GM18519 (cell line): Measurements from ENCODE around the gene ZRANB1.

Experiments
- ATAC-seq: cut with Tn5 transposase; IDR thresholded peaks from one replicate; pipeline ENCODE4 v1.9.1; 2021; ENCODE audit warnings: mild to moderate bottlenecking, moderate library complexity; ENCODE audit not compliant: unreplicated experiment, low FRiP score

The ZRANB1 gene

DNA sequence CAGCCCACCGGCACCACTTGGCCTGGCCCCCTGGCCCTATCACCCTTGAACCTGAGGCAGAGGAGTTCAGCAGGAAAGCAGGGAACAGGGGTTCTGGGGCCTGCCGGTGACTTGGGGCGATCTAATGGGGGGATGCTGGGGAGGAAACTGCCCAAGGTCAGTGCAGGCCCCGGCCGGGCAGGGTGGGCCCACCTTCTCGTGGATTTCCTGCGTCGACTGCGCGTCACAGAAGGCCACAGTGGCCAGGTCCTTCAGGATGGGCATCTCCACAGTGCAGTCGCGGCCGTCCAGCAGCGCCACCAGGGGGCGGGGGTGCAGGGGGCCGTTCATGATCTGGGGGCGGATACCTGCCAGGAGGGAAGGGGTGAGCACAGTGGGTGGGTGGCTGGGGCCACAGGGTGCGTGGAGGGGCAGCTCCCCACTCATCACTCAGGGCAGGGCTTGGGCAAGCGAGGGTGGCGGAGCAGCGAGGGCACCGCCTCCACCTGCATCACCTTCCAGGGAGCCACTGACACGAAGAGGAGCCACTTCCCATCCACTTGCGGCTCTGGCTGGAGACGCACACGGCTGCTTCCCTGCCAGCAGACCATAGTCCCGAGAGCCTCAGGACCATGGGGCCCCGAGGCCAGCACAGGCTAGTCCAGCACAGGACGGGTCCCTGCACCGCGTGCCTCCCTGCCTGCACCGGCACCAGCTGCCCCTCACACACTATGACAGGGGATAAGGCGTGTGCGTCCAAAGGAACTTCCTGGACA is 61.4 kb downstream of the ZRANB1 start:
- ATAC-seq = no peak

DNA sequence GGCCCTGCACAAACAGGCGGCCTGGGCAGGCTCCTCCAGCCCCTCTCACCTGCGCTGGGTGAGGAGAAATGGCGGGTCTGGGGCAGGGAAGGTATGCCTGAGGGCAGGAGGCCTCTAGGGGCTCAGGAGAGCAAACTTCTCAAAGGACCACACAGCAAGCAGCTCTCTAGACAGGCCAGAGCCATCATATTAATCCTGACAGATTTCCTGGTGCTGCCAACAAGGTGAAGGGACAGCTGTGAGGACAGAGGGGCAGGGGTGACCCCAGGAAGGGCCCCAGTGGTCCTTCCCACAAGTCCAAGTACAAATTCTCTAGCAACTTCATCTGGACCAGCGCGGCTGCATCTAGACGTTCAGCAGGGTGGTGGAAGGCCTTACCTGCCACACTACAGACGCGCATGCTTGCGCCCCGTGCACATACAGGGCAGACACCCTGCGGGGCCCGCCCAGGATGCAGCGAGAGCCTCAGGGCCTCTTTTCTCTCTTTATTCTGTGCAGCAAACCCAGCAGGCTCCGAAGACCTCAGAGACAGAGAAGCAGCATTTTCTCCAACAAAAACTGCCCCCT is 62.1 kb downstream of the ZRANB1 start:
- no peak for ATAC-seq

DNA sequence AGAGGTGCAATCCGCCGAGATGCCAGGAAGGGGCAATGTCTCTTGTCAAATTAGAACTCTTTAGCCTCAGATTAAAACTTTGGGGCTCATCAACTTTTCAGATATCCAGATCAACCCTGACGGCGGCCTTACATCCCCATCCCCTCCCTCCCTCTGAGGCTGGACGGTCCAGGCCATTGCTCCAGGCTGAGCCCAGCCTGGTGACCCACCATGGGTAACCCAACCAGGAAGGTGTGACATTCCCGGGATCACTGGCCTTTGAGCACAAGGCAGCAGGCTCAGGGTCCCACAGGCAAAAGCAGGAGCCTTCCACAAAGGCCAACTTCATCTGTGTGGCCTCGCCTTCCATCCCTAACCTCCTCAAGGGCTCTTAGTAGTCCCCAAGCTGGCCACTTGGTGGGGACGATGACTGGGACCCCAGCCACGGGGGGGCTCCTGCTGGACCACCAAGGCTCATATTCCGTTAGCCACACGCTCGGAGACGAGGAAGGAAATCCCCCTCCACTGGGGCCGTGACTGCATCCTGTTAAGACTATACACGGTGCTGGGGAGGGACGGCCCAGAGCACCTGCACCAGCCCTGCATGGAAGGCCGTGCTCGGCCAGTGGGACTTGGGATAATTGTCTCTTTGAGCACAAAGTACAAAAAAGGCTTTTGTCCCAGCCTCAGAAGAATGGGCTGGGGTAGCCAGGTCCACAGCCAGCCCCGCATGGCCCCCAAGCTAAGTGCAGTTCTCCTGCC is 62.8 kb downstream of the ZRANB1 start:
- no peak for ATAC-seq

DNA sequence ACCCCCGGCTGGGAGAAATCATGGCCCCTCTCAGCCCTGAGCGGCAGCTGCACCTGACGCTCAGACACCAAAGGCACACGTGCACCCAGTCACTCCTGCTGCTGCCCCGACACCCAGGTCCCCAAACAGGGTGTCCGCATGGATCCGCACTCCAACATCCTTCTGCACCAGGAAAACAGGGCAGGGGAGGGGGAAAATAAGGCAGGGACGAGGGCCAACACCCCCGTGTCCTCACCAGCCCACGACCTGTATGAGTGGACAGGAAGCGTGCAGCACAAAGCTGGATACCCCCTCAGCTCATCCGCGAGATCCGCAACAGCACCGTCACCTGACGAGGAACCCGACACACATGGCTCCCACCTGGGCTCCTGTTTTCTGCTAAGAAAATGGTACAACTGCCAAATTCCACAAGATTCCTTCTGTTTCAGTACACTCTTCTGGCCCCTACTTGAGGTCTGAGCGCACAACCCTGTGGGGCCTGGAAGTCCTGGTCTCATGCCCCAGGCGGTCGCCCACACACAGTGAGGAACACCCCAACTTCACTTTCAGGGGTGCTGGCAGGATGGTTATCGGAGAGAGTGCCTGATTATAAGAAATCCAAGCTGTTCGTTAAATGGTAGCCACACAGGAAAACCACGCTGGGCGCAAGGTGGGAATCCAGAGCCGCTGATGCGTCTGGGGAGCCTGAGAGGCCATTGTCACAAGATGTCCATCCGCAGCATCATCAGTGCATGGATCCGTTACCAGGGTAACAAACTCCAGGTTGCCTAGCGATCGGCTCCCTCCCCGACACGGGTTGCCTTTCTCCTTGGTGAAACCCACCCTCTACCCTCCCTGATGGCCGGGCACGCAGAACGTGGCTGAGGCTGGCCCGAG is 63.6 kb downstream of the ZRANB1 start:
- no peak for ATAC-seq

DNA sequence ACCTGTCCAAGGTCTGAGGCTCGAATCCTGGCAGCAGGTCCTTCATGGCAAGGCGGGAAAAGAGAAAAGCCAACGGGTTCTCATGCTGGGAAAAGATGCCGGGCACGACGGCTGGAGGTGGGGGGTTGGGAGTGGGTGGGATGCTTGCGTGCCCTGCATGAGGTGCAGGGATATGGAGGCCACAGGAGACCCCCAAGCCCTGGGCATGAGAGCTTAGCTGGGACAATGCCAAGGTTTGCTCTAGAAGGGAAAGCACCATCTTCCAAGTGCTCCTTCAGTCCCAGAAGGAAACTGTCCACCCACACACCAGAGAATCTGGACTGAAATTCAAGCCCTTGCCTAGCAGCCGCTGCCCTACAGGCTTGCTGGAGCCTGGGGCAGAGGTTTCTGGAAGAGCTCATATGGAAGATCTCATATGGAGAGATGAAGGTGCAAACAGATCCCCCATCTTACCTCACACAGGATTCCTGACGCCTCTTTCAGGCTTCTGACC is 64.3 kb downstream of the ZRANB1 start:
- ATAC-seq = no peak

DNA sequence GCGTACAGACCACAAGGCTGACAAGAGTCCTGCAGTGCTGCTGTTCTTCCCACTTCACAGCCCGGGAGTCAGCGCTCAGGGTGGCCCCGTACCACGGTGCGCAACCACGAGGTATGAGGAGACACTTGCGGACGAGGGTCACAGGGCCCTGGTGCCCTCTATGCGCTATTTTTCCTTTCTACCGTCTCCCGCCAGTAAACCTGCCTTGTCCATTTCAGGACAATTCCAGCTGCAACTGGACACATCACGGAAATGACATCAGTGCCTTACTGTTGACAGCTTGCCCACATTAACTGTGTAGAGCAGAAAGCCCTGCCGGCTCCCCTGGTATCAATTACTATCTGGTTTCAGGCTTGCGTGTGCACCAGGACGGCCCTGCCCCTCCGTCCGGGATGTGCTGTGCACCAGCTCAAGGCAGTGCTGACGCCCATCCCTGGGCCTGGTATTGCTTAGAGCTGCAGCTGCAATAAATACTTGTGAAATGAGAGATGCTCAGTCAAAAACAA is 65.1 kb downstream of the ZRANB1 start:
- ATAC-seq = no peak

DNA sequence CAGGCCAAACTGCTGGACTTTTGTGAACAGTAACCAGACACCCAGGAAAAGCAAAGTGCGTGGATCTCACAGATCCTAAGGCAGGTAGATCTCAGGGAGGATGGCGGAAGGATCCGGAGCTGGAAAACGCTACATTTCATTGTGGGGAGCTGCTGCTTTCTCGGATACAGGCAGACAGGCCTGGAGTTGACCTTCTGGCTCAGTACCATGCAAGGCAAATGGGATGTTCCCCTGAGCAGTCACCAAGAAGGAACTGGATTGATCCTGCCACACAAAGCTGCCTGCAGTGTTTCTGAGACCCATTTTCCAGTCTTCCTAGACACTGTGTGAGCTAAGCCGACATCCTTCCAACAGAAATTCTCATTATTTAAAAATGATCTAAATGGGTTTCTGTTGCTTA is 65.5 kb downstream of the ZRANB1 start:
- no peak for ATAC-seq

DNA sequence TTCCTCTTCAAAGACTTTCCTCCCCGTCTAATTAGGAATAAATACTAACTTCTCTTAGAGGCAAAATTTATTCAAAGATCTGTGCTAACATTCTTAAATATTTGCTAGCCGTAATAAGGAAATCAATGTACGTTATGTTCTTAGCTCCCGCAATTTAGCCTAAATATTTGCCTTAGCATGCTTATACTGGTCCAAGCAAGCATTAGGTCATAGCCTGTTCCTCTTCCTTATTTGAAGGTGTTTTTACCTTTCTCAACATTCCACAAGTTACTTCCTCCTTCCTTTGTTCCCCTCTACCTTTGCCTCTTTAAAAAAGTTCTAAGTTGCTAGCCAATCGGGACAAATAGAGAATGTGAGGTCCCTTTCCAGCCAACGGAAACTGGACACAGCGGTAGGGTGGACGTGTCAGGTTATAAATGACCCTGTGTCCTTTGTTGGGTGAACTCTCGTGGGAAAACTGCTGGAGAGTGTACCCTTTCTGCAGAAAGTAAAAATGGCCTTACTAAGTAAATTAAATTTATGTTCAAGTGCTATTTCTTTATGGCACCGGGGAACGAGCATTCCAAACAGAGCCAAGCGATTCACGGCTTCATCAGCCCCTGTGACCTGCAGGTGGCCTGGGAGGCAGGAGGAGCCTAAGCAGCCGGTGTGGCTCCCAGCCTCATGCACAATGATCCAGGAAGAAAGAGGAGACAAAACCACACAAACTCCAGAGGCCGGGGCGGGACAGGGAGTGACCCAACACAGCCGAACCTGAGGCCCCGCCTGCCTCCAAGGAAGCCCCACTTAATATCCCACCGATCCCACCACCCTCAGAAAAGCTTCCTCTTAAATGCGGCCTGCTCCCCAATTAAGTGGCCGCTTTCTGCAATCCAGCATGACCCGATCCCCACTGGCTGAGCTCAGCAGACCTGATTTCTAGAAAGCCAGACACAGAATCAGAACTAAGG is 67.0 kb downstream of the ZRANB1 start:
- ATAC-seq = no peak

DNA sequence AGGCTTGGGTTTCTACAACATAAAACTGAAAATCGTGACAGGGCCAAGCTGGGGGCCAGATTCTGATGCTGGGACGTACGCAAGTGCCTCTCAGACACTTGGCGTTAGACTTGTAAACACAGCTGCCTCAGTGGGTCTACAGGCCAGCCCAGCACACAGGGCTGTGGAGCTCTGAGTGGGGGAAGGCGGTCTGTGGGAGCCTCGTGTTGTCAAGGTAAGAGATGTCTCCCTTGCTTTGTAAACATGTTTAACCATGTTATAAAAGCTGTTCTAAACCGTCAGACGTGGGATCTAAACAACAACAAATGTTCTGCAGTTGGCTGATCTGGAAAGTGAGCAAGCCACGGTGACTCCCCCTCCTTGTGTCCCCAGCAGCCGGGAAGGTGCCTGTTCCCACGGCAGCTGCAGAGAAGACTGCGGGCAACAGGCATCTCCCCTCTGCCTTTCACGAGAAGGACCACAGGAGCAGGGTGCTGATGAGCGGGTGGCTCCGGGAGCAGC is 67.8 kb downstream of the ZRANB1 start:
- ATAC-seq = no peak

DNA sequence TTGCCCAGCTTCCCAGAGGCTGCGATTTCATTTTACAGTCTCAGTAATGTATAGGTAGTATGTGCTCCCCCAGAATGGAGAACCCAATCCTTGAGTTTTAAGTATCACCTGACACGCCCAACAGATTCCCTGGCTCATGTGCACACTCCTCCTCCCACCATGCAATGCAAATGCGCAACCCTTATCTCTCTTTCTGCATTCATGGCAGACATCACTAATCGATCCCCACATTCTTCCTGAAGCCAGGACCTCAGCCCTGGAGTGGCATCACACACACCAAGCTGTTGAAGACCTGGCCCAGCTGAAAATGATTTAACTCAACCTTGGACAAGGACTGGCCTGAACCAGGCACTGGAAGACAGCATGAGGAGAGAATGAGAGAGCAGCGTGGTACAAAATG is 68.4 kb downstream of the ZRANB1 start:
- no peak for ATAC-seq

DNA sequence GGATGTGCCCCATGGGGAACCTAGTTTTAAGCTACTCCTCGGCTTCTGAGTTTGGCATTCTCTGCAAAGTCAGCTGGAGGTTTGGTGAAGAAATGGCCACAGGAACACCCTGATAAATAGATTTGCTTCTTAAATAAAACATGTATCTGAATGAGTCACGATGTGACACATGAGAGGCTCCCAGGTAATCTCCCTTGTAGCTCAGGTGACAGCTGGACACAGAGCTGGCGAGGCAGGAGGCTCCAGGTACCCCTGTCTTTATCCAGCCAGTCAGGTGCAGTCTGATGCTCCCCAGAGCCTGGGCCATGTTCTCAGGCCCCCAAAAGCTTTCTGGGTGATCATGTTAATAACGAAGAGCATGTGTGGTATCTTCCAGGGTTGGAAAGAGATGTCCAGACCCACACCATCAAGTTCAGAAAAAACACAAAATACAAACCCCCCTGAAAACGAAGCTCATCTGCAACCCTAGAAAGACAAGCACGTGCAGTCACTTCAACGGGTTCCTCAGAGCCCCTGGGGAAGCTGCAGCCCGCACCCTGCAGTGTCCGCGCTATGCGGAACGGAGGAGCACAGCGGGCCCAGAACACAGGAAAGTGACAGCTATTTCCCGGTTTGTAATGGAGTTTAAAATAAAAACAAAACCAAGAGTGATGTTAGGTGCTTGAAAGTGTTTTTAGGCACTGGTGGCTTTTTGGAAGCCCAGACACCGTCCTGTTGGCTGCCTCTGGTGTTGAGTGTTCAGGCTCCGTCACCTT is 69.4 kb downstream of the ZRANB1 start:
- no peak for ATAC-seq

DNA sequence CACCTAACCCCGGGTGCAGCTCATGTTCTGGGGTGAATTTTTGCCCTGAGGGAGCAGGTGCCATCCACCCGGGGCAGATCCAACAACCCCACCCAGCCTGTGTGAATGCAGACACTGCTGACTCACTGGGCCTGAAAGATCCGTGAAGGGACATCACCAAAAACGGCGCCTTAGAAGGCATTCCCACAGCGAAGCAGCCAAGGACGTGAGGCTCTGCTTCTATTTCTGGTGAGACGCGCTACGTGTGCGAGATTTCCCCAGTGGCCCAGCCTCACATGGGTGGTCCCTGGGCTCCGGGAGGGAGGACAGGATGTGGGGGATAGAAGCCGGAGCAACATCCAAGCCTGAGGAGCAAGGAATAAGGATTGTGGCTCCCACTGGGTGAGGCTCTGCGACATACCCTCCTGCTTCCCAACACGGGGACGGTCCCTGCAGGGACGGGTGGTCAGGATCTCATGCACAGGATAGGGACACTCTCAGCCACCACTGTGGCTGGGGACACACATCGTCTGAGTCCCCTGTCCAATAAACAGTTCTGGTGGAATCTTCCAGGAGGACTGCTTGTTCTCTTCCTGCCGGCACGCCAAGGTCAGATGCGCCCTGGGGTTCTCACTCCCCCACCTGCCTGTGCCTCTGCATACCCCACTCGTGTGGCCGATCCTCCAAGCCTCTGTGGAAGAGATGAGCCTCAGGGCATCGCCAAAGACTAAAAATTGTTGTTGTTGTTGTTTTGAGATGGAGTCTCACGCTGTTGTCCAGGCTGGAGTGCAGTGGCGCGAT is 70.2 kb downstream of the ZRANB1 start:
- ATAC-seq = no peak

DNA sequence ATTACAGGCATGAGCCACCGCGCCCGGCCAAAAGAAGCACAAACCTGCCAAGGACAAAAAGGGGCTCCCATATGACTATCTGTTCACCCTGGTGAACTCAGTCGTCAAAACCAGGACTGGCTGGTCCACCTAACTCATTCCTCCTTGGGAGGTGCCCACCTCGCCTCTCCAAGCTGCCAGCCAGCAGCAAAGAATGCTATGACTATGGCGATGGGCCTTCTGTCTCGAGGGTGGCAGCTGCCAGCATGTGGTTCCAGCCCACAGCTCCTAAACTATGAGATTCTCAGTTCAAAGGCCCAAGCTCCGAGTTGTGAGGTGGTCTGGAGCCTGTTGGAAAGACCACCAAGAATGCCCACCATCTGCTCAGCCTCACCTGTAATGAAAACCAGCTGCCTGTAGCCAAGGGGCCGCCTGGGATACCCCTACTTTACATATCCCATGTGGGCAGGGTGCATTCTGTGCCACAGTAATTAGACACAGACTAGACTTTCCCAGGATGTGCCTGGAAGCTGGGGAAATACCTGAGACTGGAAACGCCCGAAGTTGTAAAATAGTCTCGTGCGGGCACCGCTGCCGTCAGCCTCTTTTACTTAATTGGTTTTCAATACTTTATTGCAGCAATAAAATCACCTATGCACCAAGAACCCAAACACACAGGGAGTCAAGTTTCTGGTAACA is 71.1 kb downstream of the ZRANB1 start:
- ATAC-seq = no peak

DNA sequence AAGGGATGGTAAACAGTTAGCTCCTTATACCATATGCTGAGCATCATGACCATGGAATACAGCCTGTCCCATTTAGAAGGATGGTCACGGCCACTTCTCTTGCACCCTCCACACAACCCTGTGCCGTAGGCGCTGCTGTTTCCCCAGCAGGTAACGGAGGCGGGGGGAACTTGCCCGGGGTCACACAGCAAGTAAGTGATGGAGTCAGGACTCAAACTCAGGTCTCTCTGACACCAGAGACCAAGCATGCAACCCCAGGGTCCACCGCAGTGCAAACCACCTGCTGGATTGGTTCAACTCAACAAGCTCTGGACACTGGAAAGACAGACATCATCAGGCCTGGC is 71.6 kb downstream of the ZRANB1 start:
- no peak for ATAC-seq

DNA sequence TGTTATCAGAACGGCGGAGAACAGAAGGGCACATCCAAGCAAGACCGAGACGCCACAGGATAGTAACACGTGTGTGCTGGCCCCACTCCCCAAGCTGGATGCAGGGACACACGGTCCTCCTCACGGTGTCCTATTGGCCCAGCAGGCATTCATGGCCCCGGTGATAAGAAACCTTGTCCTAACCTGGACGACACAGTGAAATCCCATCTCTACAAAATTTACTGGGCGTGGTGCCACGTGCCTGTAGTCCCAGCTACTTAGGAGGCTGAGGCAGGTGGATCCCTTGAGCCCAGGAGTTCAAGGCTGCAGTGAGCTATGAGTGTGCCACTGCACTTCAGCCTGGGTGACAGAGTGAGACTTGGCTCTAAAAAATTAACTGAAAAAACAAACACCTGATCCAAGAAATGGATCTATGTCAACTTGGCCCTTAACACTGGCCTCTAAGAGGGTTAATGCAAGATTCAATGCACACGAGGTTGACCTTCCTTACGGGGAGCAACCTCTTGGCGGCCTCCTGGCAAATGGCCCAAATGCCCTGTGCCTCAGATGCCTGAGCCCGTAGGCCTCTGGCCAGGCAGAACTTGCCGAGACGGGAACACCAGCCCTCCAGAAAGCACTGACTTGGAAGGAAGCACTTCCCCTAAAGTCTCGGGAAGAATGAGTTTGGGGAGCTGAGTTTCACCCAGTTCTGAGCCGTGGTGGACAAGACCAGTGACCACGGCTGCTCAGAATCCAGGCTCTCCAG is 72.3 kb downstream of the ZRANB1 start:
- no peak for ATAC-seq

DNA sequence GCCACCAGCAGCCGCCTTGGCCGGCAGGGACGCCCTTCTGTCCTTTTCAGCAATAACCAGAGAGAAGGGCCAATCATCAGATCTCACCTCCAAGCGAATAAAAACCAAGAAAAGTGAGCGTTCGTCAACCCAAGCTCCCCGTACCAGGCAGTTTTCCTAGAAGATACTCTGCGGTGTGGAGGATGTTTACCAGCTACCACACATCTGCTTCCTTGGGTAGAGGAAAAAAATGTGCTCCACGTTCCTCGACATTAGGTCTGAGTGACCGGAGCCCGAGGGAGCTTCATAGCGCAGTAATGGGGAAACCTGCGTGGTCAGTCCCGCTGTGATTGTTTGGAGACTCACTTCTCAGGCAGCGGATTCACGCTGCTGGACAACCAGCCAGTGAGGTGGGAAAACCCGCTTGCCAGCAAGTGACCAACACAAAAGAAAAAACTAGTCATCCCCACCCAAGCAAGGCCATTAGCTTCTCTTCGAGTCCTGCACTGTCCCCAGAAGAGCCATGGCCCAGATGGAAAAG is 73.0 kb downstream of the ZRANB1 start:
- ATAC-seq = no peak
